Naive thymus-derived CD4-positive, alpha-beta T cell (primary cell): Measurements from ENCODE around the gene GNAQ. TPM values are rescaled to one million over a fixed set of nuclear protein-coding genes. Genes with fewer than 3 reads are reported as not detected.
"Not testable (repeated sequence)": the region's sequence is repeated elsewhere in the genome, so short reads cannot be mapped to it uniquely, and the experiment has no call there.

Experiments used
- ATAC-seq: fragments of 150-1000 bp; cut with Tn5 transposase; 2 replicates; pipeline ENCODE4 v1.10.0; 2021; ENCODE audit warnings: mild to moderate bottlenecking, moderate library complexity
- CTCF ChIA-PET: fragments of 350-600 bp; sonication (Branson Sonifier 250); formaldehyde crosslinking; loops from one replicate; lab custom pipeline; 2021; ENCODE audit warnings: antibody characterized with exemption; lab: Charles Lee
- POLR2A ChIA-PET: fragments of 350-600 bp; sonication (Branson Sonifier 250); formaldehyde crosslinking; loops from one replicate; lab custom pipeline; 2021; ENCODE audit warnings: antibody characterized with exemption, inconsistent platforms; lab: Charles Lee
- DNase-seq, 9 donors: peaks; one replicate each; pipeline versions ENCODE4 v3.0.0 to v3.0.0-alpha.2; 2020 to 2022; ENCODE audit warnings: mixed read lengths in 1 of 9
- H3K27ac ChIP-seq: one replicate; pipeline ENCODE4 v1.7.0; 2013; ENCODE audit warnings: mild to moderate bottlenecking, low read depth, low read length, moderate library complexity
- H3K27me3 ChIP-seq, 2 donors: one replicate each; pipeline ENCODE4 v1.7.0; 2013; ENCODE audit warnings: low read length in 2 of 2, mild to moderate bottlenecking in 2 of 2, moderate library complexity in 2 of 2; ENCODE audit not compliant: control insufficient read depth in 2 of 2, insufficient read depth in 2 of 2
- H3K36me3 ChIP-seq, 3 experiments: 1 replicate in 2 of 3; 2 replicates in 1 of 3; pipeline ENCODE4 v1.7.0; 2013; ENCODE audit warnings: low read length in 3 of 3, mild to moderate bottlenecking in 3 of 3, moderate library complexity in 1 of 3; ENCODE audit not compliant: insufficient read depth in 3 of 3, control insufficient read depth in 2 of 3
- H3K4me1 ChIP-seq, 2 donors: one replicate each; pipeline ENCODE4 v1.7.0; 2013; ENCODE audit warnings: low read length in 2 of 2, mild to moderate bottlenecking in 2 of 2, moderate library complexity in 1 of 2; ENCODE audit not compliant: control insufficient read depth in 2 of 2, insufficient read depth in 2 of 2
- H3K4me3 ChIP-seq: 2 replicates; pipeline ENCODE4 v1.7.0; 2013; ENCODE audit warnings: mild to moderate bottlenecking, low read length
- H3K9me3 ChIP-seq, 3 experiments: 1 replicate in 2 of 3; 2 replicates in 1 of 3; pipeline ENCODE4 v1.7.0; 2013; ENCODE audit warnings: low read length in 3 of 3; ENCODE audit not compliant: control insufficient read depth in 2 of 3
- H3K27ac Mint-ChIP-seq, 9 donors: one replicate each; pipeline ENCODE4 v1.8.0; 2020 to 2022; ENCODE audit warnings: mixed read lengths in 9 of 9, mild to moderate bottlenecking in 8 of 9, moderate library complexity in 5 of 9, inconsistent platforms in 2 of 9
- H3K27me3 Mint-ChIP-seq, 5 donors: one replicate each; pipeline ENCODE4 v1.8.0; 2021 to 2022; ENCODE audit warnings: mixed read lengths in 5 of 5, mild to moderate bottlenecking in 1 of 5
- H3K36me3 Mint-ChIP-seq, 5 donors: one replicate each; pipeline ENCODE4 v1.8.0; 2020 to 2022; ENCODE audit warnings: mixed read lengths in 5 of 5, mild to moderate bottlenecking in 3 of 5, inconsistent platforms in 1 of 5
- H3K4me1 Mint-ChIP-seq, 7 donors: one replicate each; pipeline ENCODE4 v1.8.0; 2020 to 2022; ENCODE audit warnings: mixed read lengths in 7 of 7, mild to moderate bottlenecking in 3 of 7, inconsistent platforms in 1 of 7
- H3K4me3 Mint-ChIP-seq, 10 donors: one replicate each; pipeline ENCODE4 v1.8.0; 2020 to 2022; ENCODE audit warnings: mild to moderate bottlenecking in 10 of 10, mixed read lengths in 10 of 10, moderate library complexity in 6 of 10, inconsistent platforms in 2 of 10
- H3K9me3 Mint-ChIP-seq, 11 donors: one replicate each; pipeline ENCODE4 v1.8.0; 2020 to 2022; ENCODE audit warnings: mixed read lengths in 11 of 11, mild to moderate bottlenecking in 4 of 11, inconsistent platforms in 1 of 11, moderate library complexity in 1 of 11
- intact Hi-C, 2 donors: fragments of 100-400 bp; cut with micrococcal nuclease; formaldehyde crosslinking; loops; one replicate each; pipeline ENCODE4 v1.15.1; 2023
- polyA plus RNA-seq, 2 donors: library from polyadenylated mRNA; unstranded; fragments of 300-500 nt; fragmentation: Illumina TruSeq; gene quantifications; one replicate each; pipeline ENCODE4 v1.2.3, GENCODE V29; 2021
- total RNA-seq, 6 experiments: library from RNA in 5 of 6; stranded (reverse) in 5 of 6; gene quantifications; 1 replicate in 5 of 6; 2 replicates in 1 of 6; pipeline ENCODE4 v1.2.3 and lab custom pipeline; 2021 to 2026

GNAQ gene
- total and polyA plus RNA-seq, 7 experiments from 2014 or later, result 7.2 to 60.6 (median 46.2) TPM

GRCh38 chr9:77881634-77882033, 150.0 kb downstream of the GNAQ start:
- Mint-ChIP-seq H3K36me3 (peaks cover 0 to 21% (median 11%) of the 10 kb centered on the region in 5 donors), H3K4me1 (peaks cover 11 to 27% (median 20%) of the 10 kb centered on the region in 7 donors)
- H3K4me3 ChIP-seq, H3K4me3 Mint-ChIP-seq, H3K4me1 ChIP-seq, intact Hi-C loops, H3K9me3 ChIP-seq, POLR2A ChIA-PET, H3K27me3 Mint-ChIP-seq, CTCF ChIA-PET, H3K9me3 Mint-ChIP-seq, ATAC-seq, DNase-seq, H3K27ac ChIP-seq, H3K27me3 ChIP-seq, H3K36me3 ChIP-seq, H3K27ac Mint-ChIP-seq: not testable (repeated sequence)

- no peaks in the 10 kb centered on the region for H3K9me3 ChIP-seq
- CTCF ChIA-PET, result interaction anchor here (1.2 kb wide), 1 partner anchor 64 kb away, joined by 4 read pairs; no protein-coding TSS in a partner anchor
- H3K36me3 ChIP-seq, result no peaks in the 10 kb centered on the region
- no peak for DNase-seq
- POLR2A ChIA-PET, result no interaction called here
- H3K4me1 ChIP-seq, result no peaks in the 10 kb centered on the region
- Mint-ChIP-seq H3K27me3 (no peaks in the 10 kb centered on the region), H3K4me3 (no peak overlapping the region), H3K27ac (peak overlapping the region in 1 of 9 donors; percentile 65), H3K4me1 (peaks cover 11 to 27% (median 20%) of the 10 kb centered on the region in 7 donors), H3K36me3 (peaks cover 0 to 21% (median 11%) of the 10 kb centered on the region in 5 donors), H3K9me3 (no peaks in the 10 kb centered on the region)
- intact Hi-C loops, result no loop called here
- no peaks in the 10 kb centered on the region for H3K27me3 ChIP-seq
- H3K4me3 ChIP-seq, result no peak overlapping the region
- no peak for ATAC-seq
- no peak overlapping the region for H3K27ac ChIP-seq
These were observed 150.5 kb downstream of the GNAQ start for GRCh38 chr9:77881111-77881510.

DNA sequence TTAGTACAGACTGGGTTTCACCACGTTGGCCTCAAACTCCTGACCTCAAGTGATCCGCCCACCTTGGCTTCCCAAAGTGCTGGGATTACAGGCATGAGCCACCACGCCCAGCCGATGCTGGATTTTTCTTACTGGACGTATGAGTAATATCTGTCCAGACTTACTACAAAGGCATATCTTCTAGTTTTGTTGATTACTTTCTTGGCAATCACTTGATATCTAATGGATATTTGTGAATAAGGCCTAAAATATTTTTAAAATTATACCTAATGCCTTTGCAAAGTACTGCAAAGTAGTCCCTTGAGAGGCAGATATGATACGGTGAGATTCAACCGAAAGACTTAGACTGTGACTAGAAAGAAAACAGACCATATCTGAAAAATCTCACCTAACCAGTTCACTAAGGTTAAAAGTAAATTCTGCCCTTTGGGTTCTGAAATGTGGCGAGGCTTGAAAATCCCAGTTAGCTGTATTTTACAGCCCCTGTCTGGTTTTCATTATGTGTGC, 152.1 kb downstream of the GNAQ start:
- DNase-seq (no peak), ATAC-seq (no peak)
- Mint-ChIP-seq H3K4me3 (no peak overlapping the region), H3K9me3 (no peaks in the 10 kb centered on the region), H3K27ac (no peak overlapping the region), H3K27me3 (no peaks in the 10 kb centered on the region), H3K4me1 (peaks cover 9 to 19% (median 17%) of the 10 kb centered on the region in 7 donors), H3K36me3 (peaks cover 0 to 18% (median 15%) of the 10 kb centered on the region in 5 donors)
- Histone ChIP-seq H3K4me1 (no peaks in the 10 kb centered on the region), H3K36me3 (no peaks in the 10 kb centered on the region), H3K27me3 (no peaks in the 10 kb centered on the region), H3K27ac (no peak overlapping the region), H3K4me3 (no peak overlapping the region), H3K9me3 (no peaks in the 10 kb centered on the region)
- ChIA-PET POLR2A (no interaction called here), CTCF (no interaction called here)
- intact Hi-C loops, result no loop called here

GRCh38 chr9:77878793-77879192, 152.8 kb downstream of the GNAQ start:
- H3K27me3 Mint-ChIP-seq, CTCF ChIA-PET, H3K4me3 Mint-ChIP-seq: not testable (repeated sequence)

GRCh38 chr9:77877976-77878375, 153.6 kb downstream of the GNAQ start:
- no peaks in the 10 kb centered on the region for H3K27me3 Mint-ChIP-seq
- Histone ChIP-seq H3K36me3 (no peaks in the 10 kb centered on the region), H3K27ac (no peak overlapping the region), H3K4me1 (no peaks in the 10 kb centered on the region), H3K4me3 (no peak overlapping the region), H3K9me3 (no peaks in the 10 kb centered on the region), H3K27me3 (no peaks in the 10 kb centered on the region)
- no peak overlapping the region for H3K4me3 Mint-ChIP-seq
- H3K4me1 Mint-ChIP-seq, result peaks cover 3 to 17% (median 8%) of the 10 kb centered on the region in 7 donors
- DNase-seq (no peak), ATAC-seq (no peak)
- ChIA-PET CTCF (no interaction called here), POLR2A (no interaction called here)
- intact Hi-C loops, result no loop called here
- H3K36me3 Mint-ChIP-seq, result peaks cover 0 to 22% (median 17%) of the 10 kb centered on the region in 5 donors
- H3K9me3 Mint-ChIP-seq, result no peaks in the 10 kb centered on the region
- H3K27ac Mint-ChIP-seq, result peak overlapping the region in 2 of 9 donors; percentile 36 to 41

More at GRCh38 chr9:77878793-77879192, 152.8 kb downstream of the GNAQ start:
- H3K4me1 ChIP-seq, H3K27ac ChIP-seq, H3K27ac Mint-ChIP-seq, POLR2A ChIA-PET, H3K27me3 ChIP-seq, H3K4me3 ChIP-seq, intact Hi-C loops, DNase-seq, H3K9me3 Mint-ChIP-seq, H3K36me3 ChIP-seq, ATAC-seq, H3K9me3 ChIP-seq: not testable (repeated sequence)
- Mint-ChIP-seq H3K4me1 (peaks cover 3 to 16% (median 11%) of the 10 kb centered on the region in 7 donors), H3K36me3 (peaks cover 0 to 21% (median 16%) of the 10 kb centered on the region in 5 donors)

DNA sequence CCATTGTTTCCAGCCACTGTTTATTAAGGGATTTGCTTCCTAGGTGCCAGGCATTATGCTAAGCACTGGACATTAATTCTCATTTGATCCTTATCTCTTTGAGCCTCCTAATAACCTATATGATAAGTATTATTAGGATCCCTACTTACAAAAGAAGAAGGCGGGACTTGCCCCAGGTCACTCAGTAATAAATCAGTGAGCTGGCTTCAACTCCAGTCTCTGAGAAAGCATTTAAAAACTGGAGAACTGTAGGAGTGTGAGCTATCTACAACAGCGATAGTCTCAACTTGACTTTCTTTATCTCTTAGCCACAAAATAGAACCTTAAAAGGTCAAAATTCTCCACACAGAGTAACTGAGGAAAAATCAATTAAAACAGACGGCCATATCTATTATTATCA, 155.0 kb downstream of the GNAQ start:
- no peaks in the 10 kb centered on the region for H3K9me3 Mint-ChIP-seq
- CTCF ChIA-PET, result interaction anchor here (1.1 kb wide), 1 partner anchor 9 kb away, joined by 3 read pairs; no protein-coding TSS in a partner anchor
- no peak overlapping the region for H3K27ac Mint-ChIP-seq
- no peak for ATAC-seq
- peaks cover 0 to 25% (median 15%) of the 10 kb centered on the region in 5 donors for H3K36me3 Mint-ChIP-seq
- no peak overlapping the region for H3K4me3 ChIP-seq
- no peak overlapping the region for H3K4me3 Mint-ChIP-seq
- H3K4me1 Mint-ChIP-seq, result peaks cover 2 to 21% (median 5%) of the 10 kb centered on the region in 7 donors
- H3K27me3 Mint-ChIP-seq, result no peaks in the 10 kb centered on the region
- H3K27ac ChIP-seq, result no peak overlapping the region
- POLR2A ChIA-PET, result no interaction called here
- no peaks in the 10 kb centered on the region for H3K4me1 ChIP-seq
- intact Hi-C loops, result no loop called here
- no peaks in the 10 kb centered on the region for H3K36me3 ChIP-seq
- DNase-seq, result no peak
- no peaks in the 10 kb centered on the region for H3K27me3 ChIP-seq
- H3K9me3 ChIP-seq, result no peaks in the 10 kb centered on the region

GRCh38 chr9:77876091-77876490, 155.5 kb downstream of the GNAQ start:
- CTCF ChIA-PET, result no interaction called here
- intact Hi-C loops, result no loop called here

More at GRCh38 chr9:77876091-77876490, 155.5 kb downstream of the GNAQ start:
- H3K4me3 Mint-ChIP-seq, result no peak overlapping the region
- H3K27me3 Mint-ChIP-seq, result no peaks in the 10 kb centered on the region
- DNase-seq, result no peak
- H3K36me3 Mint-ChIP-seq, result peaks cover 0 to 30% (median 15%) of the 10 kb centered on the region in 5 donors
- POLR2A ChIA-PET, result interaction anchor here (0.7 kb wide), 1 partner anchor 16 kb away, joined by 3 read pairs; no protein-coding TSS in a partner anchor
- H3K9me3 Mint-ChIP-seq, result no peaks in the 10 kb centered on the region
- Histone ChIP-seq H3K4me1 (no peaks in the 10 kb centered on the region), H3K27me3 (no peaks in the 10 kb centered on the region), H3K4me3 (no peak overlapping the region), H3K27ac (no peak overlapping the region), H3K9me3 (no peaks in the 10 kb centered on the region), H3K36me3 (no peaks in the 10 kb centered on the region)
- H3K4me1 Mint-ChIP-seq, result peaks cover 3 to 21% (median 10%) of the 10 kb centered on the region in 7 donors
- ATAC-seq, result no peak
- H3K27ac Mint-ChIP-seq, result no peak overlapping the region
